GM04504 (cell line): ENCODE results near the gene MBD4.

Experiments used
- DNase-seq: peaks from one replicate; pipeline ENCODE4 v3.0.0-alpha.2; 2012; ENCODE audit warnings: low read depth

Gene MBD4

DNA sequence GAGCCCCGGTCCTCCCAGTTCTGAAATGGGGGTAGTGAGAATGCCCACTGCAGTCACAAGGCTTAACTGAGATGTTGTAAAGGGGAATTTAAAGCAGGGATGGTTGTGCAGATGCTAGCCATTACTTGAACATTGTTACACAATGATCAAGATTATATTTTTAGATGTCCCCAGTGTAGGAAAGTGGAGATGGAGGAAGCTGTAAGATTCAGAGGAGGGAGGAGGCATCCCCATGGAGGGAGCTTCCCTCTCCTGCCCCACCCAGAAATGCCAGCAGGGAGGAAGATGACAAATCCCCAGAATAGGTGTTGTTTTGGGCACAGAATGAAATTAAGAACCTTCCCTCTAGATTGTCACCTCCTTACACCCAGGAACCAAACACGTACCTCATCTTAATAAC is 57.4 kb downstream of the MBD4 start:
- no peak for DNase-seq
